ENCODE measurements around the gene OIP5.
A peak's percentile ranks its signal among the peaks of the same experiment; 100 is the strongest.
"Not testable (repeated sequence)": the region's sequence is repeated elsewhere in the genome, so short reads cannot be mapped to it uniquely, and the experiment has no call there.

The OIP5 gene

DNA sequence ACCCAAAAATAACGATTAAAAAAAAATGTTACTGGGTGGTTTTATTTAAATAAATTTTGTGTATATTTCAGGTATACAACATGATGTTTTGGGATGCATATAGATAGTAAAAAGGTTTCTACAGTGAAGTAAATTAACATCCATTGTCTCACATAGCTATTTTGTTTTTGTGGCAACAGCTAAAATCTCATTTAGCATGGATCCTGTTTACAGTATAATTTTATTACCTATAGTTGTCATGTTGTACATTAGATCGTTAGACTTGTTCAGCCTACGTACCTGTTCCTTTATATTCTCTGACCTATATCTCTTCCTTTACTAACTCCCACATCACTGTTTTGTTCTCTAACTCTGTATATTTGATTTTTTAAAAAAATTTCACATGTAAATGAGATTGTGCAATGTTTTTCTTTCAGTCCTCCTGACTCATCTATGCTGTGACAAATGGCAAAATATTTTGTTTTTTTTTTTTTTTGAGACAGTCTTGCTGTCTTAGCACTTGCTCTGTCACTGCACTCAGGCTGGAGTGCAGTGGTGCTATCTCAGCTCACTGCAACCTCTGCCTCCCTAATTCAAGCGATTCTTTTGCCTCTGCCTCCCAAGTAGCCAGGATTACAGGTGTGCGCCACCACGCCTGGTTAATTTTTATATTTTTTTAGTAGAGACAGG is 45.6 kb downstream of the OIP5 start:
- Histone ChIP-seq H2AFZ (ENCODE audit: low read depth, low read length) (no peak overlapping the region), H3K79me2 (ENCODE audit: low read length) (peaks cover 64% of the 10 kb centered on the region), H3K4me2 (ENCODE audit: low read length) (no peak overlapping the region), H3K9ac (ENCODE audit: low read length) (no peak overlapping the region), H3K36me3 (replicated peaks; ENCODE audit: low read depth, low read length) (peaks cover 45% of the 10 kb centered on the region), H3K27me3 (ENCODE audit: low read depth, low read length) (no peaks in the 10 kb centered on the region), H3K9me3 (ENCODE audit: insufficient read depth, low read length) (no peaks in the 10 kb centered on the region), H3K27ac (ENCODE audit: low read length) (no peak overlapping the region), H4K20me1 (ENCODE audit: insufficient read depth, low read length) (no peaks in the 10 kb centered on the region), H3K4me3 (ENCODE audit: low read length) (no peak overlapping the region), H3K4me1 (ENCODE audit: low read length) (peaks cover 27% of the 10 kb centered on the region)
- TF ChIP-seq, protein P1, sequence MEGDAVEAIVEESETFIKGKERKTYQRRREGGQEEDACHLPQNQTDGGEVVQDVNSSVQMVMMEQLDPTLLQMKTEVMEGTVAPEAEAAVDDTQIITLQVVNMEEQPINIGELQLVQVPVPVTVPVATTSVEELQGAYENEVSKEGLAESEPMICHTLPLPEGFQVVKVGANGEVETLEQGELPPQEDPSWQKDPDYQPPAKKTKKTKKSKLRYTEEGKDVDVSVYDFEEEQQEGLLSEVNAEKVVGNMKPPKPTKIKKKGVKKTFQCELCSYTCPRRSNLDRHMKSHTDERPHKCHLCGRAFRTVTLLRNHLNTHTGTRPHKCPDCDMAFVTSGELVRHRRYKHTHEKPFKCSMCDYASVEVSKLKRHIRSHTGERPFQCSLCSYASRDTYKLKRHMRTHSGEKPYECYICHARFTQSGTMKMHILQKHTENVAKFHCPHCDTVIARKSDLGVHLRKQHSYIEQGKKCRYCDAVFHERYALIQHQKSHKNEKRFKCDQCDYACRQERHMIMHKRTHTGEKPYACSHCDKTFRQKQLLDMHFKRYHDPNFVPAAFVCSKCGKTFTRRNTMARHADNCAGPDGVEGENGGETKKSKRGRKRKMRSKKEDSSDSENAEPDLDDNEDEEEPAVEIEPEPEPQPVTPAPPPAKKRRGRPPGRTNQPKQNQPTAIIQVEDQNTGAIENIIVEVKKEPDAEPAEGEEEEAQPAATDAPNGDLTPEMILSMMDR (IDR thresholded peaks at IDR 0.05; ENCODE audit: low read depth, low read length), result no peak
- TF ChIP-seq EZH2phosphoT487 (IDR thresholded peaks at IDR 0.05; ENCODE audit: low read depth), result no peak

- Histone ChIP-seq H3K27ac (ENCODE audit: low read length) (no peak overlapping the region), H3K79me2 (ENCODE audit: low read length) (peaks cover 58% of the 10 kb centered on the region), H3K27me3 (ENCODE audit: low read depth, low read length) (no peaks in the 10 kb centered on the region), H2AFZ (ENCODE audit: low read depth, low read length) (no peak overlapping the region), H3K4me3 (ENCODE audit: low read length) (peak overlapping the region; percentile 98), H3K36me3 (replicated peaks; ENCODE audit: low read depth, low read length) (peaks cover 42% of the 10 kb centered on the region), H3K4me2 (ENCODE audit: low read length) (peak overlapping the region; percentile 91), H4K20me1 (ENCODE audit: insufficient read depth, low read length) (no peaks in the 10 kb centered on the region), H3K9ac (ENCODE audit: low read length) (peak overlapping the region; percentile 96), H3K4me1 (ENCODE audit: low read length) (peaks cover 12% of the 10 kb centered on the region), H3K9me3 (ENCODE audit: insufficient read depth, low read length) (no peaks in the 10 kb centered on the region)
- TF ChIP-seq EZH2phosphoT487 (IDR thresholded peaks at IDR 0.05; ENCODE audit: low read depth), result no peak
- TF ChIP-seq, protein P1 (IDR thresholded peaks at IDR 0.05; ENCODE audit: low read depth, low read length), result no peak
Observed at GRCh38 chr15:41285285-41285684, 47.1 kb downstream of the OIP5 start.

- Histone ChIP-seq H3K9ac (ENCODE audit: low read length) (peak overlapping the region; percentile 96), H3K27ac (ENCODE audit: low read length) (peak overlapping the region; percentile 53), H3K9me3 (ENCODE audit: insufficient read depth, low read length) (no peaks in the 10 kb centered on the region), H2AFZ (ENCODE audit: low read depth, low read length) (no peak overlapping the region; the same call in 1 of the 2 replicates), H3K79me2 (ENCODE audit: low read length) (peaks cover 58% of the 10 kb centered on the region), H3K4me2 (ENCODE audit: low read length) (peak overlapping the region; percentile 91), H3K36me3 (replicated peaks; ENCODE audit: low read depth, low read length) (peaks cover 42% of the 10 kb centered on the region), H4K20me1 (ENCODE audit: insufficient read depth, low read length) (no peaks in the 10 kb centered on the region), H3K4me3 (ENCODE audit: low read length) (peak overlapping the region; percentile 98), H3K27me3 (ENCODE audit: low read depth, low read length) (no peaks in the 10 kb centered on the region), H3K4me1 (ENCODE audit: low read length) (peaks cover 12% of the 10 kb centered on the region)
- TF ChIP-seq, protein P1 (IDR thresholded peaks at IDR 0.05; ENCODE audit: low read depth, low read length), result no peak
- TF ChIP-seq EZH2phosphoT487 (IDR thresholded peaks at IDR 0.05; ENCODE audit: low read depth), result no peak
Observed at GRCh38 chr15:41284427-41285177, 47.8 kb downstream of the OIP5 start.

DNA sequence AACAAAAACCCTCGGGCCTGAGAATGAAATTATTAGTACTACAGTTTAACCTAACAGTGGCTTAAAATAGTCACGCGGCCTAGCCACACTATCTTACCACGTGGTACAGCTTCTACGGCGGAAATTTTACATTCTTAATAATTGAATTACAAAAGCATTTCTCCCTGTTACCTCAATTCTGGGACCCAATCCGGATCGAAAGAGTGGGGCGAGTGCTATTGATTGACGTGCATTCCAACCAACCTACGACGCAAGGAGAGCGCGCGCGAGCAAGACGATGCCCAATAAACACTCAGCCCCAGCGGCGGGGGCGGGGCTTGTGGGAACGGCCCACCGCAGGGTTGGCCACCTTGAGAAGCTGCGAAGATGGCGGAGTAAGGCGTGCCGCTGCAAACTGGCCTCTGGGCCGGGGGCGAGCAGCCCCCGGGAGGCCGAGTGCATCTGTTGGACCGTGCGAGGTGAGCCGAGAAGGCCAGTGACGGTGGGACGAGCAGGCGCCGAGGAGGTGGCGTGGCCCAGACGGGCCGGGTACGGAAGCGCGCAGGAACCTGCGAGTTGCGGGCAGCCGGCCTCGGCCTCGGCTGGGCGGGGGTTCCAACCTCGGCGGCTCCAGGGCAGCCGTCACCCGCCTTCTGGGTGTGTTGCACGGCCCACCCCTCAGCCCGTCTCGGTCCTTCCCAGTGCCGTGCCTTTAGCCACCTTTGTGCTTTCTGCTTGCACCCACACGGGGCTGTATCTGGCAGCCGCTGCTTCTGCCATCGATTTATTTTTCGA is 48.6 kb downstream of the OIP5 start:
- peak overlapping the region; percentile 76 for H2AFZ ChIP-seq (ENCODE audit: low read depth, low read length)

DNA sequence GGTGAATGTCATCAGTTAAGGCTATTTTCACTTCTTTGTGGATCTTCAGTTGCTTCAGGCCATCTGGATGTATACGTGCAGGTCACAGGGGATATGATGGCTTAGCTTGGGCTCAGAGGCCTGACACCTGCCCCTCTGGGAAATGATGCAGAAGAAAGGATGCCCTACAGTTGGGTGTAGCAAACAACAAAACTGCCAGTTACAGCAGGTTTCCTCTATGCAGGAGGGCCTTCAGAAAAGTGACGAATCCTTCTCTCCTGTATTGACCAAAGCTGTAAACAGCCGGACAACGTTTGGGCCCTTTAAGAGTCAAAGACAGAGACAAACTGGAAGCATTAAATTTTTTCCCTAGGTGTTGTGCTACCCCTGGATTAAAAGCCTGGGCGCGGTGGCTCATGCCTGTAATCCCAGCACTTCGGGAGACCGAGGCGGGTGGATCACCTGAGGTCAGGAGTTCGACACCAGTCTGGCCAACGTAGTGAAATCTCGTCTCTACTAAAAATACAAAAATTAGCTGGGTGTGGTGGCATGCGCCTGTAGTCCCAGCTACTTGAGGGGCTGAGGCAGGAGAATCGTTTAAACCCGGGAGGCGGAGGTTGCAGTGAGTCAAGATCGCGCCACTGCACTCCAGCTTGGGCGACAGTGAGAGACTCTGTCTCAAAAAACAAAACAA is 49.3 kb downstream of the OIP5 start:
- Histone ChIP-seq H3K36me3 (replicated peaks; ENCODE audit: low read depth, low read length) (peaks cover 34% of the 10 kb centered on the region), H3K4me1 (ENCODE audit: low read length) (peaks cover 12% of the 10 kb centered on the region), H3K4me3 (ENCODE audit: low read length) (peak overlapping the region; percentile 98), H3K79me2 (ENCODE audit: low read length) (peaks cover 48% of the 10 kb centered on the region), H3K9ac (ENCODE audit: low read length) (peak overlapping the region; percentile 76), H3K4me2 (ENCODE audit: low read length) (peak overlapping the region; percentile 72), H2AFZ (ENCODE audit: low read depth, low read length) (peak overlapping the region; percentile 76), H3K27ac (ENCODE audit: low read length) (peak overlapping the region; percentile 72)
- not testable (repeated sequence) for H3K9me3 ChIP-seq (ENCODE audit: insufficient read depth, low read length); H4K20me1 ChIP-seq (ENCODE audit: insufficient read depth, low read length); H3K27me3 ChIP-seq (ENCODE audit: low read depth, low read length)

More for the DNA sequence above, 48.6 kb downstream of the OIP5 start:
- Histone ChIP-seq H3K4me3 (ENCODE audit: low read length) (peak overlapping the region; percentile 98), H3K4me2 (ENCODE audit: low read length) (peak overlapping the region; percentile 91), H3K27me3 (ENCODE audit: low read depth, low read length) (no peaks in the 10 kb centered on the region), H3K36me3 (replicated peaks; ENCODE audit: low read depth, low read length) (peaks cover 41% of the 10 kb centered on the region), H3K4me1 (ENCODE audit: low read length) (peaks cover 12% of the 10 kb centered on the region), H3K79me2 (ENCODE audit: low read length) (peaks cover 55% of the 10 kb centered on the region), H3K9ac (ENCODE audit: low read length) (peak overlapping the region; percentile 96), H4K20me1 (ENCODE audit: insufficient read depth, low read length) (no peaks in the 10 kb centered on the region), H3K9me3 (ENCODE audit: insufficient read depth, low read length) (no peaks in the 10 kb centered on the region), H3K27ac (ENCODE audit: low read length) (peak overlapping the region; percentile 72)
- TF ChIP-seq, protein P1 (IDR thresholded peaks at IDR 0.05; ENCODE audit: low read depth, low read length), result no peak
- no peak for TF ChIP-seq EZH2phosphoT487 (IDR thresholded peaks at IDR 0.05; ENCODE audit: low read depth)

Data from OCI-LY3 (cell line).